GM20000 (cell line): Measurements from ENCODE around the gene MGAT4A.
"Not testable (repeated sequence)": the region's sequence is repeated elsewhere in the genome, so short reads cannot be mapped to it uniquely, and the experiment has no call there.

Experiments used
- DNase-seq: peaks from one replicate; pipeline ENCODE4 v3.0.0; 2012; ENCODE audit warnings: low spot score
- CTCF ChIP-seq: IDR thresholded peaks from 2 replicates; pipeline ENCODE4 v1.5.1; 2012; ENCODE audit warnings: mild to moderate bottlenecking, control low read depth; ENCODE audit errors: extremely low read depth, missing control alignments

Gene MGAT4A

DNA sequence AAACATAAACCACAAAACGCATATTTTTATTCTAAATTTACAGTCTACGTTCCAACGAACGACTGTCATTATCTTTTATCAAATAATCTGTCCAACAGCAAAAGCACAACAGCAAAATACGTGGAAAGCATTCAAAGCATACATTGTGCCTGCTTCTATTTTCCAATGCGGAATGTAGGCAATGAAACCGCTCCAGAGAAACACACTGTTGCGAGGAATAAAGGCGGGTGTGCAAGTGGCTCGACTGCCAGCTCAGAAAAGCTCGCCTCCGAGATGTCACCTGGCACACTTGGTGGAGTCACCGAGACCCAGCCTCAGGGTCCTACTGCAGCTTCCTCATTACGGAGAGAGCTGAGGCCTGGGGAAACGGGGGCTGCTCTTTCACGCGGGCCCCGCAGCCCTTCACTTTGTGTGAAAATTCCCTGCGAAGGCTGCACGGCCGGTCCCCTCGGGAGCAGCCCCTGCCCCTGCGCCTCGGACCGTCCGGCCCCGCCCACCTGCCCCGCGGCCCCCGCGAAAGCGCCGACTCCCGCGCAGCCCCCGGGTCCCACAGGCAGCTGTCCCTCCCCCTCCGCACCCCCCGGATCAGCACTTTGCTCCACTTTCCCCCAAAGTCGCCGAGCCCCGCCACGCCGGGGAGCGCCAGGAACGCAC, 752 bp downstream of the MGAT4A start:
- no peak for TF ChIP-seq CTCF
- no peak for DNase-seq

DNA sequence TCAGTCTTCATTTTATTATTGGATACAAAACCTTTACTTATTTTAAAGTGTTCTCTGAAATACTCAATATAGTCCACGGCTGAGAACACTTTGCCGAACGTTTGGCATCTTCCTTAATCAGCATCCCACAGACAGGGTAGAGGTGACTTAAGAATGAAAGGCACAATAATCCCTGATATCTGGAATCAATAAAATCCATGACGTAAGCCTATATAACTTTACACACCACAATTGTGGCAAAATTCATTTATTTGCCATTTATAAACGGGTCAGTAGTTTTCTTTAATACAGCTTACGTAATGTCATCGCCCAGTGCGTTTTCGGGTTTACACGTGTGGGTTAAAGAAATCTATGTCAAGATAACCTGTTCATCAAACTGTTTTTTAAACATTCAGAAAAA, 1.3 kb downstream of the MGAT4A start:
- DNase-seq, result no peak

DNA sequence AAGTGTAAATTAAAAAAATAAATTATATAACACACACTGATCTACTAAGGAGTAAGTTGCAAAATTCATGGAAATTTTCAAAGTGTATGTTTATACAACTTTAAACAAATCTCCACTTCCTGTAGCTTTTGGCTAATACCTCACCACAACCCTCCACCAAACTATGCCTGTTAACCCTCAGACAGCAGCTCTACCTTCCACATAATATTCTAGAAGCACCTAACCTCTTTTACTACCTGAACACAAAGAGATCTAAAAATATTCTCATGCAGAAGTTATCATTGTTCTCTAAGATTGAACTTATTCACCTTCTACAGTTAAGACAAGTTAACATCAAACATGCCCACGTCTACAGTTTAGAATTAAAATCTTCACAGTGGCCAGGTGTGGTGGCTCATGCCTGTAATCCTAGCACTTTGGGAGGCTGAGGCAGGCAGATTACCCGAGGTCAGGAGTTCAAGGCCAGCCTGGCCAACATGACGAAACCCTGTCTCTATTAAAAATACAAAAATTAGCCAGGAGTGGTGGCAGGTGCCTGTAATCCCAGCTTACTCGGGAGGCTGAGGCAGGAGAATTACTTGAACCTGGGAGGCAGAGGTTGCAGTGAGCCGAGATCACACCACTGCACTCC, 2.7 kb downstream of the MGAT4A start:
- DNase-seq, result not testable (repeated sequence)

More for the DNA sequence above, 1.3 kb downstream of the MGAT4A start:
- TF ChIP-seq CTCF, result no peak

DNA sequence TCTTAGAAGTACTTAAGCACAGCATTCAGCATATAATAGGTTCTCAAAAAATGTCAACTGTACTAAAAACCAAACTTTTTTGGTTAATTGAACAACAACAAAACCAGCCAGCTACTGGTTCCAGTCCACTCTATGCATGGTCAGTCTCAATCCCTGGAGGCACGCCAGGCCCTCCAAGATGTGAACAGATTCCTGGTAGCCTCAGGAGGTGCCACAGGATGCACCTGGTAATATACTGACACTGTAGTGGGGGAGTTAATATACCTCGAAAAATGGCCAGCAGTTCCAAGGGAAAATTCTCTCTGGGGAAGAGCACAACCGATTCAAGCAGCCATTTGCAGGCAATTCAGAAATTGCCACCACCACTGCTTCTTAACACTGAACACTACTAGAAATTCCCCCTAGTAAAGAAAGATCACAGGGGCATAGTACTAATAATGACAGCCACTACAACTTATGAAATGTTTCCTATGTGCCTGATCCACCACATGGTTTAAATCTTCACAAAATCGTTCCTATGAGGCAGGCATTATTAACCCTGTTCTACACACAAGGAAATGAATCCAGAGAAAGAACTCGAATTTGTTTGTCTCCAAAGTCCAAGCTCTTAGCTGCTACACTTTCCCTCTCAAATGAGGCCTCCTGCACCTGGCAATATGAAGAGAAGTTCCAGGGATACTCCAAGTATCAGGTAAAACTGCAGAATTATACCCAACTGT, 3.4 kb downstream of the MGAT4A start:
- no peak for TF ChIP-seq CTCF
- DNase-seq, result no peak

DNA sequence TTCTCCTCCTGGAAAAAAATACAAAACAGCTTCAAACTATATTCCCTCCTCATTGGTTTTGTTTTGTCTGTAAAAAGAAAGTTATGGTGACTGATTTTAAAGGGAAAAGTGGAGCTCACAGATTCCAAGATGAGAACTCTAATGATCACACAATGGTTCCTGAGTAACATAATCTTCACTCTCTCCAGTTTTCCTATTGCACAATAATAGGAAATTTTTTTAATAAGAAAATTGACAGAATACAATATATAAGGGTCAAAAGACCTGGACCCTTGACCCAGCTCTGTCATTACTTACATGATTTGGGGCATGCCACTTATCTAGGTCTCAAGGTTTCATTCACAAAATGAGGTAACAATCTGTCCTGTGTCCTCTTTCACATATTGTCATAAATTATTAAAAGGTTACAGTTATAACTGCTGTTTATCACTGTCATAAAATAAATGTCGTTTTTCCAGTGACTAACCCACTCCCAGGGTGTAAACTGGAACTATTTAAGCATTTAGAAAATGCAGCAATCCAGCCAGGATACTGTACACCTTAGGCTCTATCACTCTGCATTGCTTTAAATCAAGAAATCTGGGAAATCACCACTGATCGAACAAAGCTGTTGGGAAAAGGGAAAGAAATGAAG, 4.1 kb downstream of the MGAT4A start:
- no peak for TF ChIP-seq CTCF
- DNase-seq, result no peak

DNA sequence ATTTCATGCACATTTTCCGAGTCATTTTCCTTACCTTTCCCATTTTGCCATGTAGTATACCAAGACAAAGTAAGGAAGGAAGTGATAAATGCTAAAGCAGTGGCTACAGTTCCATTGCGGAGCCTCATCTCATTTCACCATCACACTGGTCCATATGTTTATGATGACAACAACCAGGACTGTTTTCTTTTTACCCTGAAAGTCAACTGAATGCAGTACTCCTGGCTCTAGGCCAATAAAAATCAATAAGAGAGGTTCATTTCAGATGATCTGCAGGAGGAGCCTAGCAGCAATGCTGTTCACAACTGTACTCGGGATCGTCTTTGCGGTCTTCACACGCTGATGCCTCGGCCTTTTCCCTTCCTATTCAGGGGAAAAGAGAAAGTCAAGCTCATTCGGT, 4.7 kb downstream of the MGAT4A start:
- TF ChIP-seq CTCF, result no peak
- no peak for DNase-seq

- DNase-seq, result no peak
- no peak for TF ChIP-seq CTCF
Measured at GRCh38 chr2:98720286-98720685, 10.6 kb downstream of the MGAT4A start.
